ENCODE results near the gene PRICKLE1. TPM values are rescaled to one million over a fixed set of nuclear protein-coding genes. Genes with fewer than 3 reads are reported as not detected.

Gene PRICKLE1
- total RNA-seq, 1 experiment from 2014 or later, result 20.1 TPM

DNA sequence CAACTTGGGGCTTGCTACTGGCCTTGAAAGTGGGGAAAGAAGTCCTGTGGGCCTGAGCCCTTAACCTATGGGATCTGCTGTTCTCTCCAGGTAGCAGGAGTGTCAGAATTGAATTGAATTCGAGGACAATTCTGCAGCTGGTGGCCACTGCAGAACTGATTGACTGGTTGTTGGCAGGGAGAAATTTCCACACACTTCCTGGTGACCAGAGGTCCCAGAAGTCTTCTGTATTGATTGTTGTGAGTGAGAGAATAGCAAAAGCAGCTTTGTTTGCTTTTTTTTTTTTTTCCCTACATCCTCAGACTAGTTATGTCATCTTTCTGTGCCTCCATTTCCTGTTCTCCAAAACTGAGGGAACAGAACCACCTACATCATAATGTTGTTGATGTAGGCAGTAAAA is 64.1 kb downstream of the PRICKLE1 start:
- Histone ChIP-seq H3K27me3 (ENCODE audit: control insufficient read depth, insufficient read depth, low read length) (no peaks in the 10 kb centered on the region), H3K9me3 (ENCODE audit: control insufficient read depth, insufficient read depth, low read depth, low read length) (no peaks in the 10 kb centered on the region), H3K4me3 (ENCODE audit: low read depth in 2 of 2, low read length in 2 of 2) (no peak overlapping the region), H3K4me1 (ENCODE audit: control insufficient read depth, insufficient read depth, low read length) (no peaks in the 10 kb centered on the region), H3K27ac (ENCODE audit: low read length) (no peak overlapping the region), H3K36me3 (ENCODE audit: control insufficient read depth, insufficient read depth, low read length) (no peaks in the 10 kb centered on the region)
- intact Hi-C loops (cut with micrococcal nuclease; ENCODE audit: unreplicated experiment) (no loop called here), in situ Hi-C loops (cut with HindIII; ENCODE audit: low pct_unique_long_range_greater_than_20kb, low sequenced_read_pairs) (no loop called here)
- ATAC-seq (no peak), DNase-seq (ENCODE audit: low read depth, low spot score) (no peak)
- TF ChIP-seq POLR2AphosphoS5 (IDR thresholded peaks at IDR 0.05; ENCODE audit: low read depth, low read length), result no peak
- BruUV-seq (replicated peaks), result no TSS peak
- POLR2A ChIA-PET, result interaction anchor here (0.6 kb wide), 2 partner anchors 29 to 34 kb away, joined by 3 read pairs; no protein-coding TSS in a partner anchor
- CTCF ChIA-PET, result no interaction called here

DNA sequence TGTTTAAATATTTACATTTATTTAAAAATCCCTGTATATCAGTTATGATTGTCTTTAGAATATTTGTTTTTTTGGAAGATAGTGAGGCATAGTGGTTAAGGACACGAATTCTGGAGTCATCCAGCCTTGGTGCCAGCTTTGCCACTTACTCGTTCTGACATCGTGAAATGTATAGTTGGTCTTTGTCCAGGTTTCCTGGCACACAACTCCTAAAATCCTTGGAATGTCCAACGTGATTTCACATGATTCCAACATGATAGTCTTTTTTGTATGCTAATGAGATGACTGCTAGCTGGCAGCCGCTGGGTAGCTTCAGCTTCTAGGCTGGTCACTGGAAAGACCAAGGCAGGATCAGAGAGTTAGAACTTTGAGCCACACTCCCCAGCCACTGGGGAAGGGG is 64.8 kb downstream of the PRICKLE1 start:
- in situ Hi-C loops (cut with HindIII; ENCODE audit: low pct_unique_long_range_greater_than_20kb, low sequenced_read_pairs), result no loop called here
- BruUV-seq (replicated peaks), result no TSS peak
- ATAC-seq (no peak), DNase-seq (ENCODE audit: low read depth, low spot score) (no peak)
- H3K27me3 ChIP-seq (ENCODE audit: control insufficient read depth, insufficient read depth, low read length), result no peaks in the 10 kb centered on the region
- H3K4me1 ChIP-seq (ENCODE audit: control insufficient read depth, insufficient read depth, low read length), result no peaks in the 10 kb centered on the region
- intact Hi-C loops (cut with micrococcal nuclease; ENCODE audit: unreplicated experiment), result no loop called here
- ChIA-PET CTCF (interaction anchor here (0.6 kb wide), 1 partner anchor 189 kb away, joined by 4 read pairs; no protein-coding TSS in a partner anchor), POLR2A (interaction anchor here (0.6 kb wide), 1 partner anchor 28 kb away, joined by 3 read pairs; no protein-coding TSS in a partner anchor)
- H3K36me3 ChIP-seq (ENCODE audit: control insufficient read depth, insufficient read depth, low read length), result no peaks in the 10 kb centered on the region
- no peak overlapping the region for H3K4me3 ChIP-seq (ENCODE audit: low read depth in 2 of 2, low read length in 2 of 2)
- TF ChIP-seq, protein P1, sequence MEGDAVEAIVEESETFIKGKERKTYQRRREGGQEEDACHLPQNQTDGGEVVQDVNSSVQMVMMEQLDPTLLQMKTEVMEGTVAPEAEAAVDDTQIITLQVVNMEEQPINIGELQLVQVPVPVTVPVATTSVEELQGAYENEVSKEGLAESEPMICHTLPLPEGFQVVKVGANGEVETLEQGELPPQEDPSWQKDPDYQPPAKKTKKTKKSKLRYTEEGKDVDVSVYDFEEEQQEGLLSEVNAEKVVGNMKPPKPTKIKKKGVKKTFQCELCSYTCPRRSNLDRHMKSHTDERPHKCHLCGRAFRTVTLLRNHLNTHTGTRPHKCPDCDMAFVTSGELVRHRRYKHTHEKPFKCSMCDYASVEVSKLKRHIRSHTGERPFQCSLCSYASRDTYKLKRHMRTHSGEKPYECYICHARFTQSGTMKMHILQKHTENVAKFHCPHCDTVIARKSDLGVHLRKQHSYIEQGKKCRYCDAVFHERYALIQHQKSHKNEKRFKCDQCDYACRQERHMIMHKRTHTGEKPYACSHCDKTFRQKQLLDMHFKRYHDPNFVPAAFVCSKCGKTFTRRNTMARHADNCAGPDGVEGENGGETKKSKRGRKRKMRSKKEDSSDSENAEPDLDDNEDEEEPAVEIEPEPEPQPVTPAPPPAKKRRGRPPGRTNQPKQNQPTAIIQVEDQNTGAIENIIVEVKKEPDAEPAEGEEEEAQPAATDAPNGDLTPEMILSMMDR (IDR thresholded peaks at IDR 0.05), result no peak
- TF ChIP-seq, protein P2, sequence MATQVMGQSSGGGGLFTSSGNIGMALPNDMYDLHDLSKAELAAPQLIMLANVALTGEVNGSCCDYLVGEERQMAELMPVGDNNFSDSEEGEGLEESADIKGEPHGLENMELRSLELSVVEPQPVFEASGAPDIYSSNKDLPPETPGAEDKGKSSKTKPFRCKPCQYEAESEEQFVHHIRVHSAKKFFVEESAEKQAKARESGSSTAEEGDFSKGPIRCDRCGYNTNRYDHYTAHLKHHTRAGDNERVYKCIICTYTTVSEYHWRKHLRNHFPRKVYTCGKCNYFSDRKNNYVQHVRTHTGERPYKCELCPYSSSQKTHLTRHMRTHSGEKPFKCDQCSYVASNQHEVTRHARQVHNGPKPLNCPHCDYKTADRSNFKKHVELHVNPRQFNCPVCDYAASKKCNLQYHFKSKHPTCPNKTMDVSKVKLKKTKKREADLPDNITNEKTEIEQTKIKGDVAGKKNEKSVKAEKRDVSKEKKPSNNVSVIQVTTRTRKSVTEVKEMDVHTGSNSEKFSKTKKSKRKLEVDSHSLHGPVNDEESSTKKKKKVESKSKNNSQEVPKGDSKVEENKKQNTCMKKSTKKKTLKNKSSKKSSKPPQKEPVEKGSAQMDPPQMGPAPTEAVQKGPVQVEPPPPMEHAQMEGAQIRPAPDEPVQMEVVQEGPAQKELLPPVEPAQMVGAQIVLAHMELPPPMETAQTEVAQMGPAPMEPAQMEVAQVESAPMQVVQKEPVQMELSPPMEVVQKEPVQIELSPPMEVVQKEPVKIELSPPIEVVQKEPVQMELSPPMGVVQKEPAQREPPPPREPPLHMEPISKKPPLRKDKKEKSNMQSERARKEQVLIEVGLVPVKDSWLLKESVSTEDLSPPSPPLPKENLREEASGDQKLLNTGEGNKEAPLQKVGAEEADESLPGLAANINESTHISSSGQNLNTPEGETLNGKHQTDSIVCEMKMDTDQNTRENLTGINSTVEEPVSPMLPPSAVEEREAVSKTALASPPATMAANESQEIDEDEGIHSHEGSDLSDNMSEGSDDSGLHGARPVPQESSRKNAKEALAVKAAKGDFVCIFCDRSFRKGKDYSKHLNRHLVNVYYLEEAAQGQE (IDR thresholded peaks at IDR 0.05; ENCODE audit: insufficient read depth in 1 of 2, low read depth in 2 of 2, low read length in 1 of 2), result no peak
- no peak for TF ChIP-seq POLR2AphosphoS5 (IDR thresholded peaks at IDR 0.05; ENCODE audit: low read depth, low read length)
- TF ChIP-seq SIN3A (IDR thresholded peaks at IDR 0.05; ENCODE audit: borderline replicate concordance, insufficient read depth, low read depth, low read length), result no peak
- no peak for TF ChIP-seq TCF7L2 (IDR thresholded peaks at IDR 0.05; ENCODE audit: low read depth, low read length)
- H3K9me3 ChIP-seq (ENCODE audit: control insufficient read depth, insufficient read depth, low read depth, low read length), result no peaks in the 10 kb centered on the region
- H3K27ac ChIP-seq (ENCODE audit: low read length), result no peak overlapping the region

DNA sequence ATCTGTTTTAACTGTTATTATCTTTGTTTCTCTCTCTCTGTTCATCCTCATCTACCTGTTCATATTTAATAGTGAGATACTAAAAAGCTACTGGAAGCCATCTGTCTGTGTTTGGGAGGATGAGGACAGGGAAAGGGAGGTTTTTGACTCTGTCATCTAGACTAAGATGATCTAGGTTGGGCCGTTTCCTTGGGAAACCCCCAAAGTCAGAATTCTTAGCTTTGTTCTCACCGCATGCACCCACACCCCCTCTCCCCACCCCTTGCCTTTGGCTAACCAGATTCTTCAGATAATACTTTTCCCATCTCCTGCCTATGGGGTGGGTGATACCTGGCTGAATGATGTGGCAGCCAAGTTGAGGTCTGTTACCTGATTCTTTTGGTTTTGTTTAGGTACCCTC is 73.0 kb downstream of the PRICKLE1 start:
- intact Hi-C loops (cut with micrococcal nuclease; ENCODE audit: unreplicated experiment) (no loop called here), in situ Hi-C loops (cut with HindIII; ENCODE audit: low pct_unique_long_range_greater_than_20kb, low sequenced_read_pairs) (no loop called here)
- TF ChIP-seq, protein P1 (IDR thresholded peaks at IDR 0.05), result no peak
- TF ChIP-seq, protein P2 (IDR thresholded peaks at IDR 0.05; ENCODE audit: insufficient read depth in 1 of 2, low read depth in 2 of 2, low read length in 1 of 2), result no peak
- no peak for TF ChIP-seq POLR2AphosphoS5 (IDR thresholded peaks at IDR 0.05; ENCODE audit: low read depth, low read length)
- TF ChIP-seq SIN3A (IDR thresholded peaks at IDR 0.05; ENCODE audit: borderline replicate concordance, insufficient read depth, low read depth, low read length), result no peak
- no peak for TF ChIP-seq TCF7L2 (IDR thresholded peaks at IDR 0.05; ENCODE audit: low read depth, low read length)
- ATAC-seq (no peak), DNase-seq (ENCODE audit: low read depth, low spot score) (no peak)
- POLR2A ChIA-PET, result no interaction called here
- H3K27me3 ChIP-seq (ENCODE audit: control insufficient read depth, insufficient read depth, low read length), result no peaks in the 10 kb centered on the region
- H3K36me3 ChIP-seq (ENCODE audit: control insufficient read depth, insufficient read depth, low read length), result no peaks in the 10 kb centered on the region
- H3K4me1 ChIP-seq (ENCODE audit: control insufficient read depth, insufficient read depth, low read length), result no peaks in the 10 kb centered on the region
- no peak overlapping the region for H3K27ac ChIP-seq (ENCODE audit: low read length)
- no peaks in the 10 kb centered on the region for H3K9me3 ChIP-seq (ENCODE audit: control insufficient read depth, insufficient read depth, low read depth, low read length)
- no TSS peak for BruUV-seq (replicated peaks)
- no peak overlapping the region for H3K4me3 ChIP-seq (ENCODE audit: low read depth in 2 of 2, low read length in 2 of 2)
- CTCF ChIA-PET, result no interaction called here
